Measurements from ENCODE around the gene ARID5B.
A peak's percentile ranks its signal among the peaks of the same experiment; 100 is the strongest.

The ARID5B gene

GRCh38 chr10:61992671-61993668 lies 91.5 kb downstream of the ARID5B start (continued):
- TF ChIP-seq KLF17 (tag by site-specific recombination; IDR thresholded peaks at IDR 0.05) (0 out of 2 replicates have a peak, but pooled peaks have one; percentile 16), PRDM6 (tag by site-specific recombination; IDR thresholded peaks at IDR 0.05) (peak; percentile 95), PATZ1 (tag by site-specific recombination; IDR thresholded peaks at IDR 0.05) (peak; percentile 27; the same call in 1 of the 2 replicates), ZNF600 (tag by site-specific recombination; IDR thresholded peaks at IDR 0.05) (0 out of 2 replicates have a peak, but pooled peaks have one; percentile 39), ZNF629 (tag by site-specific recombination; IDR thresholded peaks at IDR 0.05) (peak; percentile 88), ZNF366 (tag by site-specific recombination; conservative IDR thresholded peaks at IDR 0.05) (peak; percentile 76; the same call in 1 of the 2 replicates), KLF7 (tag by site-specific recombination; IDR thresholded peaks at IDR 0.05; ENCODE audit: borderline replicate concordance) (peak; percentile 69), KLF1 (tag by site-specific recombination; IDR thresholded peaks at IDR 0.05) (0 out of 2 replicates have a peak, but pooled peaks have one; percentile 39), ZBTB21 (tag by site-specific recombination; IDR thresholded peaks at IDR 0.05) (peak; percentile 85), ZNF335 (tag by site-specific recombination; conservative IDR thresholded peaks at IDR 0.05) (peak; percentile 42; the same call in 1 of the 2 replicates), ZNF610 (tag by site-specific recombination; IDR thresholded peaks at IDR 0.05; ENCODE audit: borderline replicate concordance) (0 out of 2 replicates have a peak, but pooled peaks have one; percentile 12), GLIS1 (tag by site-specific recombination; IDR thresholded peaks at IDR 0.05) (no peak)

GRCh38 chr10:61993711-61994401 lies 92.4 kb downstream of the ARID5B start:
- no peak overlapping the region for H3K27ac ChIP-seq (ENCODE audit: extremely low read depth, low read depth, low read length)
- TF ChIP-seq FEZF1 (tag by site-specific recombination; IDR thresholded peaks at IDR 0.05) (0 out of 2 replicates have a peak, but pooled peaks have one; percentile 4), SCRT1 (tag by site-specific recombination; IDR thresholded peaks at IDR 0.05; ENCODE audit: borderline replicate concordance) (no peak), PRDM6 (tag by site-specific recombination; IDR thresholded peaks at IDR 0.05) (peak; percentile 36; the same call in 1 of the 2 replicates), ZNF596 (tag by site-specific recombination; IDR thresholded peaks at IDR 0.05) (no peak), ZNF654 (tag by site-specific recombination; IDR thresholded peaks at IDR 0.05; ENCODE audit: low read depth) (no peak), ZNF239 (tag by site-specific recombination; IDR thresholded peaks at IDR 0.05) (no peak), ZNF394 (tag by site-specific recombination; IDR thresholded peaks at IDR 0.05; ENCODE audit: borderline replicate concordance) (no peak), ZNF140 (tag by site-specific recombination; IDR thresholded peaks at IDR 0.05) (no peak), ZNF488 (tag by site-specific recombination; IDR thresholded peaks at IDR 0.05) (no peak), ZNF223 (tag by site-specific recombination; IDR thresholded peaks at IDR 0.05) (no peak), ZNF121 (tag by site-specific recombination; IDR thresholded peaks at IDR 0.05) (no peak), GLI4 (tag by site-specific recombination; IDR thresholded peaks at IDR 0.05) (no peak), ZFP69B (tag by site-specific recombination; IDR thresholded peaks at IDR 0.05) (no peak), KLF16 (tag by site-specific recombination; IDR thresholded peaks at IDR 0.05) (no peak), ZNF19 (tag by site-specific recombination; IDR thresholded peaks at IDR 0.05; ENCODE audit: low read depth) (no peak)

More at GRCh38 chr10:61993711-61994401, 92.4 kb downstream of the ARID5B start:
- ChIA-PET POLR2A (no interaction called here), CTCF (interaction anchor here (0.7 kb wide), 1 partner anchor 24 kb away, joined by 3 read pairs; no protein-coding TSS in a partner anchor)
- H3K36me3 ChIP-seq (ENCODE audit: control insufficient read depth in 2 of 2, insufficient read depth in 1 of 2, low read length in 2 of 2) = no peaks in the 10 kb centered on the region
- H3K4me1 ChIP-seq (ENCODE audit: control insufficient read depth, insufficient read depth, low read length) = peaks cover 15% of the 10 kb centered on the region
- H3K9me3 ChIP-seq (ENCODE audit: control insufficient read depth, insufficient read depth, low read depth, low read length) = no peaks in the 10 kb centered on the region
- no peak overlapping the region for H3K4me3 ChIP-seq (ENCODE audit: low read depth, low read length)

All from HEK293 (cell line).